Hepatocyte (in vitro differentiated cells): ENCODE measurements around the gene SDK1.

Source experiments
- EZH2 ChIP-seq: fragments of 200-600 bp; sonication (generic); IDR thresholded peaks from 2 replicates; pipeline ENCODE4 v1.6.1; 2016; ENCODE audit warnings: antibody characterized with exemption, mild to moderate bottlenecking, borderline replicate concordance
- EZH2phosphoT487 ChIP-seq: fragments of 200-600 bp; sonication (generic); IDR thresholded peaks from one replicate; pipeline ENCODE4 v1.6.1; 2018; ENCODE audit warnings: antibody characterized with exemption, mild to moderate bottlenecking, low read depth, moderate library complexity; ENCODE audit not compliant: unreplicated experiment, severe bottlenecking
- TF ChIP-seq, protein P1 (sequence below): fragments of 200-600 bp; sonication (generic); IDR thresholded peaks from 2 replicates; pipeline ENCODE4 v1.5.1; 2016; ENCODE audit warnings: antibody characterized with exemption, mild to moderate bottlenecking; ENCODE audit not compliant: poor library complexity

DNA sequence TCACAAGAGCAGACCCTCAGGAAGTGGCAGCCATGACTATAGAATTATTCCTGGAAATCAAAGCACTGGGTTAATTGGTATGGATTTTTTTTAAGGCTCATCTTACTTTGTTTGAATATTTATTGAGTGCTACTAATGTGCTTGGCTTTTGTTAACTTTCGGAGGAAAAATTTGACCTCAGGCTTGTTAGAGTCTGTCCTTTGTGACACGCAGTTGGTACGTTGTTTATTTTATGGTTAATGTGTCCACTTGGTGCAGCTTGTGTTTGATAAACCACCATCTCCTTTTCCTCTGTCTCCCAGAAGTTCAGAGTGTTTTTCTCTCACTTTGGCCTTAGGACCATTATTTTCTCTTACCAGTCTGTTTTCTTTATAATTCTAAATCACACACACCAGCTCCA, 268.6 kb downstream of the SDK1 start:
- TF ChIP-seq, protein P1, sequence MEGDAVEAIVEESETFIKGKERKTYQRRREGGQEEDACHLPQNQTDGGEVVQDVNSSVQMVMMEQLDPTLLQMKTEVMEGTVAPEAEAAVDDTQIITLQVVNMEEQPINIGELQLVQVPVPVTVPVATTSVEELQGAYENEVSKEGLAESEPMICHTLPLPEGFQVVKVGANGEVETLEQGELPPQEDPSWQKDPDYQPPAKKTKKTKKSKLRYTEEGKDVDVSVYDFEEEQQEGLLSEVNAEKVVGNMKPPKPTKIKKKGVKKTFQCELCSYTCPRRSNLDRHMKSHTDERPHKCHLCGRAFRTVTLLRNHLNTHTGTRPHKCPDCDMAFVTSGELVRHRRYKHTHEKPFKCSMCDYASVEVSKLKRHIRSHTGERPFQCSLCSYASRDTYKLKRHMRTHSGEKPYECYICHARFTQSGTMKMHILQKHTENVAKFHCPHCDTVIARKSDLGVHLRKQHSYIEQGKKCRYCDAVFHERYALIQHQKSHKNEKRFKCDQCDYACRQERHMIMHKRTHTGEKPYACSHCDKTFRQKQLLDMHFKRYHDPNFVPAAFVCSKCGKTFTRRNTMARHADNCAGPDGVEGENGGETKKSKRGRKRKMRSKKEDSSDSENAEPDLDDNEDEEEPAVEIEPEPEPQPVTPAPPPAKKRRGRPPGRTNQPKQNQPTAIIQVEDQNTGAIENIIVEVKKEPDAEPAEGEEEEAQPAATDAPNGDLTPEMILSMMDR: no peak
- TF ChIP-seq EZH2phosphoT487 (no peak), EZH2 (no peak)
